GM21360 (cell line): ENCODE data around the gene PRR5L.

ENCODE experiments used
- ATAC-seq: cut with Tn5 transposase; IDR thresholded peaks from one replicate; pipeline ENCODE4 v1.9.1; 2021; ENCODE audit warnings: mild to moderate bottlenecking, moderate library complexity; ENCODE audit not compliant: unreplicated experiment

The PRR5L gene

DNA sequence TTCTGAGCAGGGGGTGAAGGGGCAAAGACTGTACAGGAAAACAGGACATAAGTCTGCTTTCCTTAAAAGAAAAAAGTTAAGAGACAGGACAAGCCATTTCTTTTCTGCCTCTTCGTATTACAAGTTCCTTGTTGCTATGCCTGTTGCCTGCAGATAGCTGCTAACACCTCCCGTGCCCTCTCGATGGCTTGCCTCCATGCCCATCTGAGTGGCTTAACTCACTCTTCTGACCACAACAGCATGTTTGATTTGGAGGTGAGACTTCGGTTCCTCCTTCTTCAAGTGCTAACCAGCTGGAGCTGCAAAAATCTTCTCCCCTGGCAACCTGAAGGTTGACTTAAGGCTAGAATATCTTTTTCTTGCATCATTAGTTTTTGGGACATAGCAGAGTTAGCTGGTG lies 103.1 kb downstream of the PRR5L start:
- no peak for ATAC-seq

DNA sequence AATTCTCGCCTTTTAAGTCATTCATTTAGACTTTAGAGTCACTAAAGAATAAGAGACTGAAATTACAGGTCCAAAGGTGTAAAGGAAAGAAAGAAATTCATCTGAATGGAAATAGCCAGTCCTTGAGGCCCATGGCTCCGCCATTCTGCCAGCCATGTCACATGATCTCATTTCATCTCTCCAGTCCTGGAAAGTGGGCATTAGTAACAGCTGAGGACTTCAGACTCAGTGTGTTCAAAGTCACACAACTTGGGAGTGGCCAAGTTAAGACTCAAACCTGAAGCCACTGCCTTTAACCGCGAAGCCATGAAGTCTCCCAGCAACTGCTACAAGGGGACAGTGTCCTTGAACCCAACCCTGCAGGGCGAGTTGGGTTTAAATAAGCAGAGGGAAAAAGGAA lies 103.7 kb downstream of the PRR5L start:
- no peak for ATAC-seq

DNA sequence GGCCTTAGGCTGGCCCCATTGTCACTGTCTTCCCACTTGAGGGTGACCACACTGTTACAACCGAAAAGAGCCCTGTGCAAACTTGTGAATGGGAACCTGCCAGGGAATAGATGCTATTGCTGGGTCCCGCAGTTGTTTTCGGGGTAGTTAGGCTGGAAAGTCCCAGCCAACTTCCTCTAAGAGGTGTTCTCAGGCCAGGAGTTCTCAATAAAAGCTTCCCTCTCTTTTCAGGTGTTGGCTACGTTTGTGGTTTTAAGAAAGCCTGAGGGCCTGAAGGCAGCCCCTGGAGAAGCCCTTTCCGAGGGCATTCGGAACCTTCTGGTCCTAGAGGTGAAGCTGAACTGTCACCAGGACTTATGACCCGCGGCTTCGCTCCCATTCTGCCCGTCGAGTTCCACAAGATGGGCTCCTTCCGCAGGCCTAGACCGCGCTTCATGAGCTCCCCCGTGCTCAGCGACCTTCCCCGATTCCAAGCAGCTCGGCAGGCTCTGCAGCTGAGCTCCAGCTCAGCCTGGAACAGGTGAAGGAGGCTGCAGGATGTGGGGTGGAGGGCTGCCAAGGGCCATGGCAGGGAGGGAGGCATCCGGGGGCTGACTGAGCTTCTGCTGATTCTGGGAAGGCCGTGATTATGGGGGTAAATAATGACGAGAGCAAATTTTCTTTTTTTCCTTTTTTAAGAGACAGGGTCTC lies 104.8 kb downstream of the PRR5L start:
- ATAC-seq = no peak

DNA sequence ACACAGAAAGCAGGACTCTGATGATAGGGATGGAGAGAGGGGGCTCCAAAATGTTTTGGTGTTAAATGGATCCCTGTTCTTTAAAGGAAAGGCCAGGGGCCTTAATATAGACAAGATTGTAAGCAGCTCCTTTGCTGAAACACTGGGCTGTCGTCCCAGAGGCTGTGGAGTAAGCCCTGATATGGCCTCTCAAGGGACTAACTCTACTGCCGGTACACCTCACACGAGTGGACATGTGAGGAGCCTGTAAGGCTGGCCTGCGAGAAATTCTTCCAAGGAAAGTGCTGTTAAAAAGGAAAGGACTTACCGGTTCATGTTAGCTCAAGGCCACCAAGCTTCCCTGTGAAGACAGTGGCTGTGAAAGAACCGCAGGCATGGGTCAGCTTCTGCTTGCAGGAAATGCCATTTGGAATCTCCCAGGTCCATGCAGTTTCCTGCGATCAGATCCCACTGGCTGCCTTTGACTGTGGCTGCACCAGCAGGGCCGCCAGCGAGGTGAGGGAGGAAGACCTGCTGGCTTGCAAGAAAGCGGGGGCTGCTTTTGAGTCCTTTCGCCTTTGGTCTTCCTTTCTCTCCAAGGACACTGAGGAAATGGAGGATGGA lies 106.6 kb downstream of the PRR5L start:
- no peak for ATAC-seq

DNA sequence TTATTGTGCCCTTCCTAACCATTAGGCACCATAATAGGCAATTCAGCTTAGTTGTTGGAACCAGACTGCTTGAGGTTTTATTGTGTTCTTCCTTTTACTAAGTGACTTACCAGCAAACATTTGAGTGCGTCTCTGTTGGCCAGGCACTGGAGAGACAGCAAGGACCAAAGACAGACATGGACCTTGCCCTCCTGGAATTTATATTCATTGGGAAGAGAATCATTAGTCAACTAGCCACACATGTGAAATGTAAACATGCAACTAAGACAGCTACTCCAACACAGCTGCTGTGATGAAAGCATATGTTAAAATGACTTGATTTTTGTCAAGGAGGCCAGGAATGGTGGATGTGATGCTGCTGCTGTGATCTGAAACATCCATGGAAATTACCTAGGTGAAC lies 107.6 kb downstream of the PRR5L start:
- ATAC-seq = no peak

DNA sequence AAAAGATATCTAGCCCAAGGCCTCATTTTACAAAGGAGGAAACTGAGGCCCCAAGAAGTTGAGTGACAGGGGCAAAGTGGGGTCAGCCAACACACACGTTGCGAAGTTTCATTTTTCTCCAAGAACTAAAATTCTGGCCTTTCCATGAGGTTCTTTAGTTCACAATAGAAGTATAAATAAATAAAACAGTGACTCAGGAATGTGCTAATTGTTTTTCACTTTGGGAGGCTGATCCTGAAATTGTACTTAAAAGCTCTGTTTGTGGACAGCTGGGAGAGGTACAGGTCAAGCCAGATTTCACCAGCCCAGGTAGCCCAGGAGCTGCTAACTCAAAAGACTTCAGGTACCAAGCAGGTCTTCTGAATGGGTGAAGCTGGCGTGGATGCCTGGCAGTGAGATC lies 108.7 kb downstream of the PRR5L start:
- no peak for ATAC-seq

DNA sequence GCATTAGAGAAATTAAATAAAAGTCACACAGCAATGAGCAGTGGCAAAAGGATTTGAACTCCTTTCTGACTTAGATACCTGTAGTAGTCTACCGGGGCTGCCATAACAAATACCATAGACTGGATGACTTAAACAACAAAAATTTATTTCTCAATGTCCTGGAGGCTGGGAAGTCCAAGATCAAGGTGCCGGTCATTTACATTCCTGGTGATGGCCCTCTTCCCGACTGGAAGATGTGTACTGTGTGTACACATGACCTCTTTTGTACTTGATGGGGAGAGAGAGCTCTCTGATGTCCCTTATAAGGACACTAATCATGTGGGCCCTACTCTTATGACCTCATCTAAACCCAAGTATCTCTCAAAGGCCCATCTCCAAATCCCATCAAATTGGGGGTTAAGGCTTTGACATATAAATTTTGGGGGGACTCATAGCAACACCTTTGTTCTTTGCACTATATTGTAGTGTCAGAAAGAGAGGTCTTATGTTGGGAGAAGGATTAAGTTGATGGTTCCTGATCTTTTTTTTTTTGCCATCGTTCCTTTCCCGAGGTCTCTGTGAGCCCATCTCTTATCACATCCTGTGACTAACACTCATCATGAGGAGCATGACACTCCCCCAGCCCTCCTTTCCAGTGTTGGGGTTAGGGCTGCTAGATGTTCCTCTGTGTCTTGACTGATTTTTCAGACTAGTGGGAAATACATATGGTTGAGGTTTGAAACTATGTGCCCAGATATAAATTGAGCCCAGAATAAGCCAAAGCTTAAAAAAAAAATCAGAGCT lies 109.7 kb downstream of the PRR5L start:
- no peak for ATAC-seq

DNA sequence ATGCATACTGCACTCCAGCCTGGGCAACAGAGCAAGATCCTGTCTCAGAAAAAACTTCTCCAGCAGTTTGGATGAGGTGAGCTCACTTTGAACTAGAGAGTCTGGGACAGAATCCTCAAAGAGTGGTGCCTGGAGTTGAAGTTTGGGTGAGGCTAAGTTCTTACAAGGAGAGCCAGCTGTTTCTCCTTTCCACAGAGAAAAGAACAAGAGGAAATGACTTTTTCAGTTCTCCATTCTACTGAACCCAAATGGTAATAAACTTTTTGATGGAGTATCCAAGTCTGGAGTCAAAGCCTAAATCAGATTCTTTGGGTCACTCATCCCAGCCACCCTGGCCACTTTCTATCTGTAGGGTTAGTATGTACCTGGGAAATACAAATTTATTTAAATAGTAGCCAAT lies 111.3 kb downstream of the PRR5L start:
- no peak for ATAC-seq

DNA sequence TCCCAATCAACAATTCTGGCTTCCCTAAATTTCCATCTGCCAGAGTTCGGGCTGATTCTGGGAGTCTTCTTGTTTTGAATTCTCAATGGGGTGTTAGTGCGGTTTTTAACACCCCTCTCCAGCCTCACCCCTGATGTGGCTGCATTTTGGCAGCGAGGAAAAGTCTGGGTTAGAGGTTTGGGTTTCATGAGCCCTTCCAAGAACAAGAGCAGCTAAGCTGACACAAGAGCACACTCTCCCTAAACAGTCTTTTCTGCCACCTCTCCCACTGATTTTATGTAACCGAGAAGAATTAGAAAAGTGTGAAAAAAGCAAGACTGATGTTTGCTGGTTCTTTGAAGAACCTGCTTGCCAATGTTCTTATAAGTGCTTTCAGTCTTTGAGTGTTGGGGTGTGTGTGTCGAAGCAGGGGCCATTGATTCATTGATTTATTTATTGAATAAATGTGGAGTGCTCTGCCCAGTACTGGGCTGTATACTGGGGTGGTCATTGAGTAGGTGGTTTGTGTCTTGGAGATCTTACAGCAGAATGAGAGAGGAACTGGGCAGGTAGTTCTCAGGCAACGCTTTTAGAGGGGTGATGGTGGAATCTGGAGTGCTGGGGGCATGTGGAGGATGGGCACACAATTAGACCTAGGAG lies 112.5 kb downstream of the PRR5L start:
- no peak for ATAC-seq

DNA sequence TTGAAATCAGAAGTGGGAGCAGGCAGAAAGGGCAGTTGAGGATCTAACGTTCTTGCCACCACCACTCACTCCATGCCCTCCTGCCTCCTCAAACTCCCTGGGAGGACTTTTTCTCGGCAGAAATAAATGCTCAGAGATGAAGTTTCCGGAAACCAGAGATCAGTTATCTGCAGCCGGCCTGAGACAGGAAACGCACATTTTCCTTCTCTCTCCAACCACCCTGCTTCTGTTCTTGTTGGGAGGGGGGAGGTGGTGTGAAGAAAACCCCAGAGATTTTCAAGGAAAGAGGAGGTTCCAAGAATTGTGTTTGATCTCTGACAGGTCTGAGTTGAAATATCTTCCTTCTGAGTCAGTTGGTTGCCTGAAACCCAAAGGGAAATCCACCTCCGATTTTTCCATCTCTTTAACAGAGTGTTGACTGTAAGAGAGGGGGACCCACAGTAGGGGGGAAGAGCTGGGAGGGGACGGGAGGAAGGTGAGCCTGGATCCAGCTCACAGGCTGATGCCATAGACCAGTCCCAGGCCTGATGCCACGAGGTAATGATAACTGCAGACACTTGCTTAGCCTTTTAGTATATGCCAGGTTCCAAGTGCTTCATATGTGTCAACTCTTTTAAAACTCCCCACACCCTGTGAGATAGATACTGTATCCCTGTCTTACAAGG lies 113.2 kb downstream of the PRR5L start:
- ATAC-seq = no peak

DNA sequence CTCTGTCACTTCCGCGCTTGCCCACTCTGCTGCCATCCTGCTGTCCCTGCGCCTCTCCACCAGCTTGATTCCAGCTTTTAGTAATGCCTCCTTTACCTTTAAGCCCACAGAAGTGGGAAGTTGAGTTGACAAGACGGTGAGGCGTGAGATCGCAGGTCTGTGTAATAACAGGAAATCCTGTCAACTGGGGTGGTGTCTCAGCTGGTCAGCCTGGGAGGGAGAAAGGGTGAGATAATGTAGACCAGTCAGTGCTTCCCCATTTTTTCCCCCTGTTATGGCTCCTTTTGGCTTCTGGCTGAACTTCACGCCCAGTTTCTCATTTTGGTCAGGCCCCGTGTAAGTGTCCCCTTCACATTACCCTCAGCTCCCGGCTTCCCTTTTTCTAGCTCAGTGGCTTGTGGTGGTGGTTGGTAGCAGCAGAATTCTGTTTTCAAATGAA lies 115.1 kb downstream of the PRR5L start:
- no peak for ATAC-seq

DNA sequence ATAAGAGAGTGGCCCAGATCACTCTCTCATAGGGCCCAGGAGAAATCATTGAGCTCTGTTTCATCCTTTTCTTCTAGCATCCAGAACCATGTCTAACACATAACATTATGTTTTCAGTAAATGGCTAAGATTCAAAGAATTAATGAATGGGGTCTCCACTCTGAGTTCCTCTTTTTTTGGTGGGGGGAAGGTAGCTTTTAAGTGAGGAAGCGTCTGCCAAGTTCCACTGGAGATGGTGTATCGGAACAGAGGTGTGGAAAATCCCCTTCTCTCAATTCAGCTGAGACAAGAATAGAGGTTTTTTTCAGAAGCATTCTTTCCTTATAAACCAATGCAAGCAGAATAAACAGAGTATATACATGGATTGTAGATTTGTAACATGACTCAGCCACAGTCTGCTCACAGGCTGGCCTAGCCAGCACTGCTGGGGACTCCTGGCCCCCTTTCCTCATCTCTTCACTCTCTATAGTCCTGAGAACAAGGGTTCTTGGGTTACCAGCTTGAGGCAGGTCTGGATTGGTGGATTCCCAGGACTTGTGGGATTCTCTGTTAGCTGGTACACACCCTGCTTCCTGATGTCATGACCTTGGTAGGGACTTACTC lies 116.8 kb downstream of the PRR5L start:
- ATAC-seq = no peak

DNA sequence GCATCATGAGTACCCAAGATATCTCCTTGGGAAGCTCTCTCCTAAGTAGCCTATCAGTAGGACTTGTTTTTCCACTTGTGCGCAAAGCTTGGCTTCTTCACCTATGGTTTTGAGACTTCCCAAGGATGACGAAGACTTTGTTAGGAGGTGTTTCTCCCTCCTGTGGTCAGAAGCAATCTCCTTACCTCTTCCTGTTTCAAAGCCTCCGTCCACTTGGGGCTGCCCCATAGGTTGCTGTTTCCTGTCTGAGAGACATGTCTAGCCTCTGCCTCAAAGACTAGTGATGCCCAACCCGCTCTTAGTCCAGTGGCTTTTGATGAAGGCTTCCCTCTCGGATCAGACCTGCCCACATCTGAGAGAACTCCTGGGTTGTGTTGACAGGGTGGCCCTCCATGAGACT lies 121.1 kb downstream of the PRR5L start:
- ATAC-seq = no peak

DNA sequence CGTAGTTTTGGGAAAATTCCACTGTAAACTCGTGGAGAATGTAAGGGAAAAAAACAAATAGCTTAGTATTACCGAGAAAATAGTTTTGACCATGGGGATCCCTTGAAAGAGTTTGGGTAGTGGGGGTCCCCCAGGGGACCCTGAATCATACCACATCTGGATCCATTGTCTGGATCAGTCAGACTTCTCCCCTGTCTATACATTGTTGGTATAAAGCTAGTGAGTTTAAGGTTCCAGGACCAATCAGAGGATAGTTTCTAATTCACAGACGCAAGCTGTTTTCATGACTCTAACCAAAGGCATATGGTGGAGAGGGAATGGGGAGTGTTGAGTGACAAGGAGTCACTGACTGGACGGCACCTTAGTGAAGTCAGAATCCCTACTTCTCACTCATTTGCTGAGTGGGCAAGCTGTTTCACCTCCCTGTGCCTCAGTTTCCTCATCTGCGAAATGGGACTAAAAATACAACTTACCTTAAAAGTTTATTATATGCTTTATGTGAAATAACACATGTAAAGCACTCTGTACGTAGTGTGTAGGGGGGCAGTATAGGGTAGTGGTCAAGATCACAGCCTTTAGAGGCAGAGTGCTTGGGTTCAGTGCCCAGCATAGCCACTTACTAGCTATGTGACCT lies 123.8 kb downstream of the PRR5L start:
- ATAC-seq = no peak

DNA sequence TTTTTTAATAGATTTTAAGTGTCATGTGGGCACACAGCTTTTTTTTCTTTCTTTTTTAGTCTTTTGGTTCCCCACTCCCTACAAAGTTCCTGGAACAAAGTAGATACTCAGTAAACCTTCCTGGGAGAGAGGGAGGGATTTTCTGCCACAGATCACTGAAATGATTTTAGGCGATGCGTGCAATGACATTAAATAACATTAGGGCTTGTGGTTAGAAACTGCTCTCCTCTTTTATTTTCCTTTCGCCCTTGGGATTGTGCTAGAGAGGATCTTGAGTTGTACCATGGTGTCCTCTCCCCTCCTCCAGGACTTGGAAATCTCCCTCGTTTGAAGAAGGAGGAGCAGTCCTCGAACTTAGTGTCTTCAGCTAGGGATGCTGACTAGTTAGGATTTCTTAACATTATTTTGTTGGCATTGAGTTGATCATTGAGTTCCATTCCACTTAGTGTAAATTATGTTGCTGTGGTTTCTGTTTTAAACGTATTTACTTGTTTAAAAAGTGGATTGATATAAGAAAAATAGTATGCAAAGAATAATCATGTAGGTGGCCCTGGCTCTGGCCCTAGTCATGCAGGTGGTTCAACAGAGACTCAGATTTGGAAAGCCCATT lies 125.6 kb downstream of the PRR5L start:
- ATAC-seq = no peak

DNA sequence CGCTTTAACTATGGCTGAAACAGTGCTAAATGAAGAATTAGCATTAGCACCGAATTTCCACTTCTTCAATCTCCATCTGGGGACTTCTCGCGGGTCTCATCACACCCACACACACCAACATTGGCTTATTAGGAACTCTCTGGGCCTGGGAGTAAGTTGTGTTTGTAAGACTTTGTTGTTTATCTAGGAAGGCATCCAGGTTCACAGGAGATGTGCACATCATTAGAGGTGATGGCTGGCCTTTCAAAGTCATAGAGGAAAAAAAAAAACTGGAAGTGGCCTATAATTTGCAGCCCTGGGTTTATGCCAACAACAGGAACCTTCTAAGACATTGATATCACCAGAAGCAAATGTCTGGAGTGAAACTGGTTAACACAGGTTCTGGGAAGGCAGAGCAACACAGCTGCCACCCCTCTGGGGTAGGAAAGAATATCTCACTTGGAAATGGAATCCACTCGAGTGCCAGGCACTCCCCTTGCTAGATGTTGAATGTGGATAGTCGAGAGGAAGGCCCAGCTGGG lies 129.5 kb downstream of the PRR5L start:
- ATAC-seq = no peak

DNA sequence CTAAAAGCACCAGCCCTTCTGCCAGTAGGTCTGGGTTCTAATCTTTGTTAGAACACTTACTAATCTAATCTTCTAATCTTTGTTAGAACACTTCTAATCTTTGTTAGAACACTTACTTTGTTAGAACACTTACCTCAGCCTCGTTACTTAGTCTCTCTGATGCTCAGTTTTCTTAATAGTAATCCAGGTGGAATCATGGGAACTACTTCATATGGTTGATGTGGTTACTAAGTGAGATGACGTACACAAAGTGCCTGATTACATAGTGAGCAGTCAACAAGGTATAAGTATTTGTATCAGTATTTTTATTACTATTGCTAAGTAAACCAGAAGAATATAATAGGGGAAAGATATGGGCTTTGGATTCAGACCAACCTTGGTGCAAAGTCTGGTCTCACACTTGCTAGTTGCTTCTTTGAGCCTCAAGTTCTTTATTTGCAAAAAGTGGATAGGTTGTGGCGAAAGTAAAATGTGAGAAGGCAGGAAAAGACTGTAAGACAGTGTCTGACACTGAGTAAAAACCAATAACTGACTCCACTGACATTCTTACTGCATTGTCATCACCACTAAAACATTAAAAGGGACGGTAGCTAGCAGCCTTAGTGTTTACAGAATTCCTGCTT lies 130.2 kb downstream of the PRR5L start:
- no peak for ATAC-seq

DNA sequence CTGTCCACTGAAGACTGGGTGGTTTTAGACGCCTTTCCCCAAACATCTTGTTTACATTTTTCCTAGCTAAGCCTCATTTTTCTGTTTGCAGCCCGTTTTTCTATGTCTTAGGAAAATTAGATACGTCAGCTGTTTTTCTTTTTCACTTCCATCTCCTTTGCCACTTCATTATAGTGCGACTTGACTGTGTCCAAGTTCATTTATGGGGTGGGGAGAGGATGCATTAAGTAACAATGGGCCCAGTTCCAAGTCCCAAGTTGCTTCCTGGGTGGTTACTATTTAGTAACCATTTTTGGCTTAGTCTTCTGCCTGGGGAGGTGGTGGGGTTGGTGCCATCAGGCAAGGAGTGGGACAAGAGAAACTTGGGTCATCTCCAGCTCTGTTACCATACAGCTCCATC lies 131.0 kb downstream of the PRR5L start:
- ATAC-seq = no peak

DNA sequence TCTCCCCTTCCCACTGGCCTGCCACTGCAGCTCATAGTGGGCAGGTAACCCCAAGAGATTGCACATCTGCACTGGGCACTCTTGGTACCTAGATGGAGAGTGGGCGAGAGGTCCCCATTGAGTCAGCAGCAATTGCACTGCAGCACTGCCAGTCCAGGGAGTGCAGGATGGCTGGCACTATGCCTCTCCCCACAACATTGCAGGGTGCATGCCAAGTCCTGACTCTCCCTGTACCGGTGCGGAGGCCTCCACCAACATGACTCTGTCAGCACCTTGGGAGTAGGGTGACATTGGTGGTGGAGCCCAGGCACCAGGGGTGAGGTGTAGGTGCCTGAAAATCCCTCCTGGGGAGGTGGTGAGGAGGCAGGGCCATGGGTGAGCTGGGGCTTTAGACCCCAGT lies 131.8 kb downstream of the PRR5L start:
- no peak for ATAC-seq
